LNCaP clone FGC (cell line): ENCODE results near the gene YEATS4.

Source experiments
- DNase-seq: peaks from one replicate; pipeline ENCODE4 v3.0.0-alpha.2; 2011; ENCODE audit warnings: low read depth
- H3K4me3 ChIP-seq: 2 replicates; pipeline ENCODE4 v1.5.1; 2011; ENCODE audit warnings: mild to moderate bottlenecking, low read depth, low read length, control low read depth
- TF ChIP-seq, protein P1 (sequence below): IDR thresholded peaks from 2 replicates; pipeline ENCODE4 v1.5.1; 2012; ENCODE audit warnings: mild to moderate bottlenecking; ENCODE audit not compliant: control insufficient read depth, insufficient read depth; ENCODE audit errors: extremely low read depth

The YEATS4 gene

DNA sequence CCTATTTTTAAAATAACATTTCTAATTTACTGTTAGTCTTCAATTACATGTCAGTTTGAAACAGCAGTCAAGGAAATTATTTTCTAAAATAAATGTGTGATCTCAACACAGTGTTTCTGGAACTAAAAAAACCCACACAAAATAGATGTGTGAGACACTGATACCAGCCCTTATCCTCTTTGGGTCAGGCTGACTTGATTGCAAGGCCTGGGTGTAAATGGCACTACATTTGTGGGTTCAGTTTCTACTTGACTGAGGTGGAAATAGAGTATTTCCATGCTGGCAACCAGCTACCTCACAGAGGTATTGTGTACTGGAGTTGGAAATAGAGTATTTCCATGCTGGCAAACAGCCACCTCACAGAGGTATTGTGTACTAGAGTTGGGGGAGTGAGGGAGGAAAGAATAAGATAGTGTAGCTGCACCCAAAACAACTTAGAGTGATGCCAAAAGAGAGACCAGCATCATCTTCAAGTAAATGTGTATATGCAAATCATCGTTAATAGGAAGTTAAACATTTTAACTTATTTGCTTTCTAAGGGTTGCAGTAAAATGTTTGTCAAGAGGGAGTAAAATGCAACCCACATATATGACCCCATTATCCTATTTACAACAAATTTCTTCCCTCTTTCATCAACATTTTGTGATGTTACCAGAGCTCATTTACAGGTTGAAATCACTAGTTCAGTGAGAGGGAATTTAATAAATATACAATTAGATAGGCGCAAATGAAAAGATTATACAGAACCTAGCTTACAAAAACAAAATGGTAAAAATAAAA is 22.0 kb upstream of the YEATS4 start:
- H3K4me3 ChIP-seq = no peak overlapping the region
- TF ChIP-seq, protein P1, sequence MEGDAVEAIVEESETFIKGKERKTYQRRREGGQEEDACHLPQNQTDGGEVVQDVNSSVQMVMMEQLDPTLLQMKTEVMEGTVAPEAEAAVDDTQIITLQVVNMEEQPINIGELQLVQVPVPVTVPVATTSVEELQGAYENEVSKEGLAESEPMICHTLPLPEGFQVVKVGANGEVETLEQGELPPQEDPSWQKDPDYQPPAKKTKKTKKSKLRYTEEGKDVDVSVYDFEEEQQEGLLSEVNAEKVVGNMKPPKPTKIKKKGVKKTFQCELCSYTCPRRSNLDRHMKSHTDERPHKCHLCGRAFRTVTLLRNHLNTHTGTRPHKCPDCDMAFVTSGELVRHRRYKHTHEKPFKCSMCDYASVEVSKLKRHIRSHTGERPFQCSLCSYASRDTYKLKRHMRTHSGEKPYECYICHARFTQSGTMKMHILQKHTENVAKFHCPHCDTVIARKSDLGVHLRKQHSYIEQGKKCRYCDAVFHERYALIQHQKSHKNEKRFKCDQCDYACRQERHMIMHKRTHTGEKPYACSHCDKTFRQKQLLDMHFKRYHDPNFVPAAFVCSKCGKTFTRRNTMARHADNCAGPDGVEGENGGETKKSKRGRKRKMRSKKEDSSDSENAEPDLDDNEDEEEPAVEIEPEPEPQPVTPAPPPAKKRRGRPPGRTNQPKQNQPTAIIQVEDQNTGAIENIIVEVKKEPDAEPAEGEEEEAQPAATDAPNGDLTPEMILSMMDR = no peak
- no peak for DNase-seq

DNA sequence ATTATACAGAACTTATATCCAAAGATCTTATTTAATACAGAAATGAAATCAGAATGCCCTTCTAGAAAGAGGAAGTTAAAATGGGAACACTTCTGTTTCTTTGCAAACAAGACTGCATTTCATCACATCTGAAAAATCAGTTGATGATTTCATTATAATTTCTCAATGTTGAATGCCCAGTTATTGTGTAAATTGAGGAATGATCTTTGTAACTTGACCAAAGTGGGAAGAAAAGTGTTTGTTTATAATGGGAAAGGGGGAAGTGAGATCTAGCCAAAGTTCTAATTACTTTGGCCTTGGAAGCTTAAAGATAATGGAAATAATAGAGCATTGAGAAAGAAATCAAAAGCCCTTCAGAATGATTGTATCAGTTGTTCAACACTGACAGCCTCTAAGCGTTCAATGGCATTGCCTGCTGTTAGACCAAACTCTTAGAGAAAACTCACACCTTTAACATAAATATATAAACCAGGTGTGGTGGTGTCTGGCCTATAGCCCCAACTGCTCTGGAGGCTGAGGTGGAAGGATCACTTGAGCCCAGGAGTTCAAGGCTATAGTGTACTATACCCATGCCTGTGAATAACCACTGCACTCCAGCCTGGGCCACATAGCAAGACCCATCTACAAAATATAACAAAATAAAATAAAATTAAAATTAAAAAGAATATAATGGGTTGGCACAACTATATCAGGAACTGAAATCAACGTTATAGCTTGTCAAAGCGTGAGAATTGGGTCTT is 21.3 kb upstream of the YEATS4 start:
- DNase-seq = no peak
- TF ChIP-seq, protein P1 = no peak
- H3K4me3 ChIP-seq = no peak overlapping the region

DNA sequence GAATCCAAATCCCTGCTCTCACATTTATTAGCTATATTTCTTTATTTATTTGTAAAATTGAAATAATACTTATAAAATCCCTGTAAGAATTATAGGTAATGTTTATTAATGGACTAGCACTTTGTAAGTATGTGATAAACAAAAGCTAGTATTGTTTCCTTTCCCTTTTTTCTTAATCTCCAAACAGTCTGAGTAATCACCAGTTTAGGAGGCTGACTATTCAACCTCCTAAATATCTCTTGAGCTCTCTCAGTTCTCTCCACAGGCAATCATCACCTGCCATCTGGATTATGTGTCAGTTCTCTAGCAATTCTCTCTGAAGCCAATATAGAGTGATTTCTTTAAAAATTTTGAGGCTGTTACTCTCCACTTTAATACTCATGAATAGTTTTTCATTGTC is 20.6 kb upstream of the YEATS4 start:
- no peak overlapping the region for H3K4me3 ChIP-seq
- no peak for DNase-seq

DNA sequence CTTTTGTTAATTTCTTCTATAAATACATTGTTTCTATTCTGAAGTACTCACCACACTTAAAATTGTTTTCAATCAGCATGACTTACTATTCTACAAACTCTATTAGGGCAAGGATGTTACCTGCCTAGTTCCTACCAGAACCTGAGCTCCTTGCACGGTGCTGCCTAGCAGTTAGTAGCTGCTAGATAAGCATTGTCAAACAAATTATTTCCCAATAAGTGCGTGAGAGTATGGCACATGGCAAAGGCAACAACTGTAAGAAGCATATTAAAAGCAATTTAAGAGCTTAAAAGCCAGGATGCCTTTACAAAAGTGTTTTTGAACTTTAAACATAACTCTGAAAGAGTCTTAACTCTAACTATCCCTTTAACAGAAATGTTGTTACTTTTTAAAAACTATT is 19.5 kb upstream of the YEATS4 start:
- no peak overlapping the region for H3K4me3 ChIP-seq
- no peak for DNase-seq
- TF ChIP-seq, protein P1 = no peak

More for the DNA sequence above, 20.6 kb upstream of the YEATS4 start:
- TF ChIP-seq, protein P1 = no peak

DNA sequence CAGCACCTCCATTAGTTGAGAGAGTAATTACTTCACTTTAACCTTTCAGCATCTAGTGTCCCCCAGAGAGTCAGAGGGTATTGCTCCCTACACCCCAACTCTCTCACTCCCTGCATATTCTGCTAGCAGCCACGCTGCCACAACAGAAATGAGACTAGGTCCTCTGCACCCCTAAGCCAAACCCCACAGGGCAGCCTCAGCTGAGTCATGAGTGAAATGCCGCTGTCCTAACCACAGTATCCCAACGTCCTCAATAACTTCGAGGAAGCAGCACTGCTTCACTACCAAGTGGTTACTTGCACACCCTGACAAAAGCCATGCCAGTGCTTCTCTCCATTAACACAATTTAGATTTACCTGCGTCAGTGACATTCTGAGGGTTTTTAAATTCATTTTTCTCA is 18.2 kb upstream of the YEATS4 start:
- DNase-seq = no peak
- TF ChIP-seq, protein P1 = no peak
- no peak overlapping the region for H3K4me3 ChIP-seq

DNA sequence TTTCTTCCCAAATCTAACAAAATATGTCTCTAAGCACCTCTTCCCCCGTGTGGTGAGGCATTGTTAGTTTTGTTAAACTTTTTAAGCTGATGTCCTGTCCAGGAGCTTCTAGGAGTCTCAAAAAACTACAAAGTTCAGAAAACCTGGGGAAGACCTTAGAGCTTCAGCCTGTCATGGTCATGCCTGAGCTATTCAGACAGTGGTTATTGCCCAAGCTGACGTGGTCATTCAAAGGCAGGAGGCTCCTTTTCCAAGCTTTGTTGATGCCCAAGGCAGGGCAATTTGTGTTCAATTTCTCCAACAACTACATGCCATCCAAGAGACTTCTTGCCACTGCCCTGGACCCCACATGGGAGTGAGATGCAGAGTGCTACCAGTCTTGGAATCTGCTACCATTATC is 17.1 kb upstream of the YEATS4 start:
- no peak for DNase-seq
- H3K4me3 ChIP-seq = no peak overlapping the region
- TF ChIP-seq, protein P1 = no peak
